Esophagus muscularis mucosa (tissue), 4 donors: Measurements from ENCODE around the gene BCL6B. TPM values are rescaled to one million over a fixed set of nuclear protein-coding genes. Genes with fewer than 3 reads are reported as not detected.

Source experiments
- DNase-seq: peaks from one replicate; pipeline ENCODE4 v3.0.0-alpha.2; 2017; ENCODE audit errors: extremely low spot score
- H3K27ac ChIP-seq, 4 donors: fragments of 200-600 bp; sonication (generic); replicated peaks in 1 of 4; 1 replicate in 3 of 4; 2 replicates in 1 of 4; pipeline ENCODE4 v1.5.1; 2016 to 2019; ENCODE audit warnings: mild to moderate bottlenecking in 1 of 4
- H3K27me3 ChIP-seq, 4 donors: fragments of 200-600 bp; sonication (generic); one replicate each; pipeline versions ENCODE4 v1.5.1 to v1.6.0; 2016 to 2019
- H3K36me3 ChIP-seq, 4 donors: fragments of 200-600 bp; sonication (generic); one replicate each; pipeline ENCODE4 v1.5.1; 2016 to 2019
- H3K4me1 ChIP-seq, 4 donors: fragments of 200-600 bp; sonication (generic); one replicate each; pipeline ENCODE4 v1.5.1; 2016 to 2019
- H3K4me3 ChIP-seq, 4 donors: fragments of 200-600 bp; sonication (generic); 1 replicate in 2 of 4; 2 replicates in 2 of 4; pipeline ENCODE4 v1.5.1; 2016 to 2019; ENCODE audit warnings: mild to moderate bottlenecking in 4 of 4, moderate library complexity in 1 of 4
- H3K9me3 ChIP-seq, 4 donors: fragments of 200-600 bp; sonication (generic); 1 replicate in 3 of 4; 2 replicates in 1 of 4; pipeline ENCODE4 v1.5.1; 2016 to 2019
- CTCF ChIP-seq, 3 experiments: fragments of 200-600 bp in 2 of 3; fragments of 450-650 bp in 1 of 3; sonication (generic) in 2 of 3; IDR thresholded peaks; one replicate each; pipeline ENCODE4 v1.5.1; 2017 to 2019; ENCODE audit warnings: antibody characterized with exemption in 3 of 3, mild to moderate bottlenecking in 2 of 3, moderate library complexity in 1 of 3
- EP300 ChIP-seq: sonication (generic); formaldehyde crosslinking; IDR thresholded peaks from one replicate; pipeline ENCODE4 v1.6.1; 2017; ENCODE audit warnings: antibody characterized with exemption
- POLR2A ChIP-seq: fragments of 450-650 bp; IDR thresholded peaks from one replicate; pipeline ENCODE4 v1.6.1; 2017; ENCODE audit warnings: antibody characterized with exemption, moderate library complexity, mild to moderate bottlenecking, low read depth
- POLR2AphosphoS5 ChIP-seq, 2 donors: sonication (generic); formaldehyde crosslinking; IDR thresholded peaks; one replicate each; pipeline ENCODE4 v1.6.1; 2017; ENCODE audit warnings: antibody characterized with exemption in 2 of 2
- WGBS: methylation state at CpG from one replicate; pipeline ENCODE4 v1.1.5; 2018; 5-methylcytosine and 5-hydroxymethylcytosine counted together
- intact Hi-C: fragments of 100-400 bp; cut with DNase I; formaldehyde crosslinking; loops from one replicate; pipeline ENCODE4 v1.15.1; 2023
- total RNA-seq, 4 donors: library from RNA; depleted of rRNA; stranded (reverse); fragments of >200 nt; gene quantifications; one replicate each; pipeline versions ENCODE4 v1.1.0 to v1.2.1, GENCODE V29; 2016

Gene BCL6B
- total RNA-seq, 4 donors from 2014 or later, result 0.83 to 5.0 (median 3.2) TPM

- peaks cover 42 to 57% (median 44%) of the 10 kb centered on the region in 4 donors for H3K4me1 ChIP-seq
- DNase-seq, result no peak
- no peak overlapping the region for H3K27ac ChIP-seq
- peaks cover 0 to 22% (median 0%) of the 10 kb centered on the region in 4 donors for H3K36me3 ChIP-seq
- intact Hi-C loops, result no loop called here
- H3K9me3 ChIP-seq, result no peaks in the 10 kb centered on the region
- no peak for TF ChIP-seq POLR2A
- no peak for TF ChIP-seq POLR2AphosphoS5 (IDR thresholded peaks at IDR 0.05)
- TF ChIP-seq EP300, result no peak
- TF ChIP-seq CTCF (IDR thresholded peaks at IDR 0.05), result no peak
- H3K27me3 ChIP-seq, result peaks cover 0 to 40% (median 17%) of the 10 kb centered on the region in 4 donors
- 93% methylated on average over 1 of the region's 1 CpG for WGBS
- H3K4me3 ChIP-seq, result no peak overlapping the region
Measured at GRCh38 chr17:7025245-7025644, 2.4 kb downstream of the BCL6B start.

GRCh38 chr17:7026471-7027115, 3.7 kb downstream of the BCL6B start:
- peaks cover 0 to 40% (median 14%) of the 10 kb centered on the region in 4 donors for H3K27me3 ChIP-seq
- no peak overlapping the region for H3K4me3 ChIP-seq
- intact Hi-C loops, result no loop called here
- peaks cover 0 to 25% (median 0%) of the 10 kb centered on the region in 4 donors for H3K36me3 ChIP-seq
- WGBS, result 82% methylated on average over 10 of the region's 29 CpGs
- peaks cover 30 to 49% (median 34%) of the 10 kb centered on the region in 4 donors for H3K4me1 ChIP-seq
- no peak for DNase-seq
- peak overlapping the region in 2 of 4 donors; percentile 18 to 19 for H3K27ac ChIP-seq
- no peak for TF ChIP-seq POLR2A
- no peak for TF ChIP-seq EP300
- TF ChIP-seq POLR2AphosphoS5 (IDR thresholded peaks at IDR 0.05), result no peak
- TF ChIP-seq CTCF (IDR thresholded peaks at IDR 0.05), result no peak
- no peaks in the 10 kb centered on the region for H3K9me3 ChIP-seq

GRCh38 chr17:7027335-7027734, 4.5 kb downstream of the BCL6B start:
- peaks cover 0 to 32% (median 10%) of the 10 kb centered on the region in 4 donors for H3K27me3 ChIP-seq
- intact Hi-C loops, result no loop called here
- no peak for TF ChIP-seq POLR2A
- peaks cover 23 to 42% (median 27%) of the 10 kb centered on the region in 4 donors for H3K4me1 ChIP-seq
- H3K9me3 ChIP-seq, result no peaks in the 10 kb centered on the region
- H3K27ac ChIP-seq, result peak overlapping the region in 2 of 4 donors; percentile 19 to 34
- WGBS, result 79% methylated on average over 5 of the region's 13 CpGs
- H3K4me3 ChIP-seq, result no peak overlapping the region
- no peak for DNase-seq
- H3K36me3 ChIP-seq, result peaks cover 0 to 27% (median 0%) of the 10 kb centered on the region in 4 donors

GRCh38 chr17:7029096-7029495, 6.2 kb downstream of the BCL6B start:
- no peak overlapping the region for H3K4me3 ChIP-seq
- 72% methylated on average over 3 of the region's 3 CpGs for WGBS
- H3K9me3 ChIP-seq, result no peaks in the 10 kb centered on the region
- peaks cover 0 to 27% (median 0%) of the 10 kb centered on the region in 4 donors for H3K36me3 ChIP-seq
- no peak for DNase-seq
- H3K27me3 ChIP-seq, result peaks cover 0 to 14% (median 0%) of the 10 kb centered on the region in 4 donors
- TF ChIP-seq POLR2AphosphoS5 (IDR thresholded peaks at IDR 0.05) (no peak), CTCF (IDR thresholded peaks at IDR 0.05) (no peak), POLR2A (no peak), EP300 (no peak)
- H3K27ac ChIP-seq, result peak overlapping the region; percentile 10 to 54 (median 48)
- H3K4me1 ChIP-seq, result peaks cover 8 to 24% (median 15%) of the 10 kb centered on the region in 4 donors
- intact Hi-C loops, result no loop called here

GRCh38 chr17:7029659-7030058, 6.8 kb downstream of the BCL6B start:
- no peak overlapping the region for H3K4me3 ChIP-seq
- no peaks in the 10 kb centered on the region for H3K9me3 ChIP-seq
- DNase-seq, result no peak
- peaks cover 5 to 22% (median 15%) of the 10 kb centered on the region in 4 donors for H3K4me1 ChIP-seq
- peaks cover 0 to 14% (median 0%) of the 10 kb centered on the region in 4 donors for H3K27me3 ChIP-seq
- TF ChIP-seq EP300 (no peak), POLR2AphosphoS5 (IDR thresholded peaks at IDR 0.05) (peak; percentile 56 to 81), CTCF (IDR thresholded peaks at IDR 0.05) (no peak)
- intact Hi-C loops, result no loop called here
- peak overlapping the region; percentile 10 to 54 (median 48) for H3K27ac ChIP-seq
- peaks cover 0 to 25% (median 0%) of the 10 kb centered on the region in 4 donors for H3K36me3 ChIP-seq
- 61% methylated on average over 8 of the region's 8 CpGs for WGBS
